C4-2B (cell line): ENCODE data around the gene IQUB.

ENCODE experiments used
- CTCF ChIP-seq: fragments of 450-650 bp; conservative IDR thresholded peaks from 2 replicates; pipeline ENCODE4 v1.5.1; 2017; ENCODE audit warnings: mild to moderate bottlenecking
- ZFX ChIP-seq: fragments of 450-650 bp; IDR thresholded peaks from 2 replicates; pipeline ENCODE4 v1.6.1; 2017

GRCh38 chr7:123484199-123484598, 50.2 kb downstream of the IQUB start:
- no peak for TF ChIP-seq CTCF
- no peak for TF ChIP-seq ZFX
